Breast epithelium (tissue), 4 donors: ENCODE results near the gene RHAG. TPM values are rescaled to one million over a fixed set of nuclear protein-coding genes. Genes with fewer than 3 reads are reported as not detected.

Experiments
- DNase-seq, 2 donors: peaks; one replicate each; pipeline ENCODE4 v3.0.0-alpha.2; 2019; ENCODE audit warnings: low spot score in 2 of 2
- H3K27ac ChIP-seq, 2 donors: fragments of 200-600 bp; sonication (generic) in 1 of 2; one replicate each; pipeline ENCODE4 v1.5.1; 2016 to 2019; ENCODE audit warnings: mild to moderate bottlenecking in 1 of 2
- H3K27me3 ChIP-seq, 2 donors: fragments of 200-600 bp; sonication (generic) in 1 of 2; one replicate each; pipeline versions ENCODE4 v1.5.1 to v1.6.0; 2017 to 2019; ENCODE audit warnings: control low read depth in 1 of 2, mild to moderate bottlenecking in 1 of 2
- H3K36me3 ChIP-seq: fragments of 200-600 bp; one replicate; pipeline ENCODE4 v1.5.1; 2019
- H3K4me1 ChIP-seq, 2 donors: fragments of 200-600 bp; sonication (generic); one replicate each; pipeline ENCODE4 v1.5.1; 2016 to 2019; ENCODE audit warnings: control low read depth in 1 of 2
- H3K4me3 ChIP-seq, 3 donors: fragments of 200-600 bp; sonication (generic); 1 replicate in 2 of 3; 2 replicates in 1 of 3; pipeline ENCODE4 v1.5.1; 2016 to 2019; ENCODE audit warnings: mild to moderate bottlenecking in 3 of 3, moderate library complexity in 2 of 3
- H3K9me3 ChIP-seq, 2 donors: fragments of 200-600 bp; sonication (generic) in 1 of 2; one replicate each; pipeline ENCODE4 v1.5.1; 2016 to 2019; ENCODE audit warnings: control low read depth in 1 of 2
- POLR2A ChIP-seq: fragments of 450-650 bp; IDR thresholded peaks from one replicate; pipeline ENCODE4 v1.6.1; 2016; ENCODE audit warnings: antibody characterized with exemption, mild to moderate bottlenecking, moderate library complexity
- POLR2AphosphoS5 ChIP-seq, 3 donors: sonication (generic); formaldehyde crosslinking; IDR thresholded peaks; one replicate each; pipeline ENCODE4 v1.6.1; 2017; ENCODE audit warnings: antibody characterized with exemption in 3 of 3
- intact Hi-C: fragments of 100-400 bp; cut with DNase I; formaldehyde crosslinking; loops from one replicate; pipeline ENCODE4 v1.15.1; 2023; ENCODE audit warnings: low total_unique reads
- total RNA-seq, 3 donors: library from RNA; depleted of rRNA; stranded (reverse); fragments of >200 nt; gene quantifications; one replicate each; pipeline ENCODE4 v1.1.0, GENCODE V29; 2016
- TF ChIP-seq, protein P1 (sequence below), 3 donors: fragments of 450-650 bp; IDR thresholded peaks; one replicate each; pipeline ENCODE4 v1.5.1; 2016 to 2017; ENCODE audit warnings: antibody characterized with exemption in 3 of 3, mild to moderate bottlenecking in 3 of 3, moderate library complexity in 3 of 3

RHAG gene
- total RNA-seq, result not detected

DNA sequence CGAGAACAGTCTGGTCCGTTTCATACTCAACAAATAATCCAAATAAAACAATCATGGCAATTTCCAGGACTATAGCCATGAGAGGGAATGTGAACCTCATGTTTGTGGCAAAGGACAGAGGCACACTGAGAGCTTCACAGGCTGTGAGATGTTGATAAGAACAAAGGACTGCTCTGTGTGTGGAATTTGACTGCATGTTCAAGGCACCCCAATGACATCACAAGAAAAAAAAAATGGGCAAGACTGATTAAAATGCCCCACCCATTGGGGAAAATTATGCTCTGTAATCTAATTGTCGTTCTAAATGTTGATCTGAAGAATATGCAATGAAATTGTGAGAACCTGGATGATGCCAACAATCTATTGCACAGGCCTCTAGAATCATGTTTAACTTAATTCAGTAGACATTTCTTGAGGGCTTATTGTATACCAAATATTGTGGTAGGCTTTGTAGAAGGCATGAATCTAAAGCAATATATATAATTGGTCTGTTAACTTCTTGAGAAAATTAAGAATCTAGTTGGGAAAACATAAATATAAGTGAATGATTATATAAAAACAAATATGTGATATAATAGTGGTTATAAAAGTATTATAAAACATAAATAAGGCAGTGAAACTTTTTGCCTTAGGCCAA lies at the start of gene RHAG:
RHAG (minus strand) TSS at position 127 of the 637 bp plus-strand sequence; CDS start at position 100, 27 bp downstream.
- no peak for TF ChIP-seq POLR2A
- TF ChIP-seq POLR2AphosphoS5 (IDR thresholded peaks at IDR 0.05), result no peak
- TF ChIP-seq, protein P1, sequence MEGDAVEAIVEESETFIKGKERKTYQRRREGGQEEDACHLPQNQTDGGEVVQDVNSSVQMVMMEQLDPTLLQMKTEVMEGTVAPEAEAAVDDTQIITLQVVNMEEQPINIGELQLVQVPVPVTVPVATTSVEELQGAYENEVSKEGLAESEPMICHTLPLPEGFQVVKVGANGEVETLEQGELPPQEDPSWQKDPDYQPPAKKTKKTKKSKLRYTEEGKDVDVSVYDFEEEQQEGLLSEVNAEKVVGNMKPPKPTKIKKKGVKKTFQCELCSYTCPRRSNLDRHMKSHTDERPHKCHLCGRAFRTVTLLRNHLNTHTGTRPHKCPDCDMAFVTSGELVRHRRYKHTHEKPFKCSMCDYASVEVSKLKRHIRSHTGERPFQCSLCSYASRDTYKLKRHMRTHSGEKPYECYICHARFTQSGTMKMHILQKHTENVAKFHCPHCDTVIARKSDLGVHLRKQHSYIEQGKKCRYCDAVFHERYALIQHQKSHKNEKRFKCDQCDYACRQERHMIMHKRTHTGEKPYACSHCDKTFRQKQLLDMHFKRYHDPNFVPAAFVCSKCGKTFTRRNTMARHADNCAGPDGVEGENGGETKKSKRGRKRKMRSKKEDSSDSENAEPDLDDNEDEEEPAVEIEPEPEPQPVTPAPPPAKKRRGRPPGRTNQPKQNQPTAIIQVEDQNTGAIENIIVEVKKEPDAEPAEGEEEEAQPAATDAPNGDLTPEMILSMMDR (IDR thresholded peaks at IDR 0.05), result no peak
- intact Hi-C loops, result no loop called here

DNA sequence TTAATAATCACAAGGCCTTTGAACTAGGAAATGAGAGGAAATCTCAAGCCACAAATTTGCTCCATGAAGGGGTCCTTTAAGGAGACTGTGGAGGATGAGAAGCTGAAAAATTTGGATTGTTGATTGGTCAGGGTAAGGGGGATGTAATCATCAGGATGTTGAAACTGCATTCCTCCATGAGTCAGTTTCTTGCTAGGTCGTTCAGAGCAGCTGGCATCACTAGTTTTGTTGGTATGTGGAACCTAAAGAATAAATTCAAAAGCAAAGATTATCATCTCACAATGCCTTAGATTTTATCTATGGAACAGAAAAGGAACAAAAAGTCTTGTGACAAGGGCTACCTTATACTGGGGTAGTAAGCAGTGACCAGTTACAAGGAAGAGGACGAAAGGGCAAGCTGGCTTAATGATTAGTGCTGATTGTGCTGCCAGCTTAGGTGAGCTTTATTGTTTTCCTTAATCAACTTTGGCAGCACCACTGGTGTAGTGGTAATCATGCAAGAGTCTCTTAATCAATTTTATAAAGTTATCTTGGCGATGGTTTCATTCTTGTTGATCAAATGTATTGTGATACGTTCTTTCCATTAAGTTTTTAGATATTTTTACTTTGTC lies 40.1 kb upstream of the RHAG start:
- no peak overlapping the region for H3K27ac ChIP-seq
- intact Hi-C loops, result no loop called here
- DNase-seq, result no peak

More for the DNA sequence above, at the start of gene RHAG:
- Histone ChIP-seq H3K27ac (no peak within 1 kb of the TSS), H3K4me3 (no peak within 1 kb of the TSS), H3K27me3 (no peaks in the 10 kb centered on the region), H3K36me3 (no peaks in the 10 kb centered on the region), H3K9me3 (no peaks in the 10 kb centered on the region), H3K4me1 (no peaks in the 10 kb centered on the region)
- no peak for DNase-seq

DNA sequence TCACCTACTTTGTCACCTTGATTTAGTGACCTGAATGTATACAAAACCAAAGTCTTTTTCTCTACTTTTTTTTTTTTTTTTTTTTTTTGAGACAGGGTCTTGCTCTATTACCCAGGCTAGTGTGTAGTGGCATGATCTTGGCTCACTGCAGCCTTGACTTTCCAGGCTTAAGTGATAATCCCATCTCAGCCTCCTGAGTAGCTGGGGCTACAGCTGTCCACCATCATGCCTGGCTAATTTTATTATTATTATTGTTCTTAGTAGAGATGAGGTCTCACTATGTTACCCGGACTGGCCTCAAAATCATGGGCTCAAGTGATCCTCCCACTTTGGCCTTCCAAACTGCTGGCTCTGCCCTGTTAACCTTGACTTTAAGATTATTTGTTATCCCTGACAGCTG lies 39.2 kb upstream of the RHAG start:
- Histone ChIP-seq H3K4me3 (no peak overlapping the region), H3K4me1 (no peaks in the 10 kb centered on the region), H3K27me3 (no peaks in the 10 kb centered on the region), H3K36me3 (no peaks in the 10 kb centered on the region), H3K27ac (no peak overlapping the region), H3K9me3 (peaks cover 0 to 4% of the 10 kb centered on the region in 2 donors)
- intact Hi-C loops, result no loop called here
- TF ChIP-seq POLR2A (no peak), POLR2AphosphoS5 (IDR thresholded peaks at IDR 0.05) (no peak)
- TF ChIP-seq, protein P1 (IDR thresholded peaks at IDR 0.05), result no peak
- DNase-seq, result no peak

More for the DNA sequence above, 40.1 kb upstream of the RHAG start:
- H3K9me3 ChIP-seq, result peaks cover 0 to 4% of the 10 kb centered on the region in 2 donors
- H3K4me1 ChIP-seq, result no peaks in the 10 kb centered on the region
- TF ChIP-seq POLR2AphosphoS5 (IDR thresholded peaks at IDR 0.05) (no peak), POLR2A (no peak)
- TF ChIP-seq, protein P1 (IDR thresholded peaks at IDR 0.05), result no peak
- no peak overlapping the region for H3K4me3 ChIP-seq
- H3K36me3 ChIP-seq, result no peaks in the 10 kb centered on the region
- no peaks in the 10 kb centered on the region for H3K27me3 ChIP-seq

DNA sequence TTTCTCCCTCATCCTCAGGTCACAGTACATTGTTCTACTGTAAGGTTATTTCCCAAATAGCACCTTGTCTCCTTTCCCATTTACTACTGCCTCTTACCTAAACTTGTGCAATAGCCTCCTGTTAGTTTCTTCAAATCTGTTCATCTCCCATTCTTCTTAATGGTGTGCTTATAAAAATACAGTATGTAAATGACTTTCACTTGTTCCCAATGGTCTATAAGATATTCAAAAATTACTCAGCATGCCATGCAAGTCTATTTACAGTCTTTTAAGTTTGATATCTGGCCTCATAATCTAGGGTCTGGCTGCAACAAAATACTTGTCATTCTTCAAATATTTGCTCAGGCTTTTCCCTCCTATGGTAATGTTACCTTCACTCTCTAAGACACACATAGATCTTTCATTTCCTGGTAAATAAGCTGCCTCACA lies 31.5 kb upstream of the RHAG start:
- Histone ChIP-seq H3K27me3 (no peaks in the 10 kb centered on the region), H3K4me3 (no peak overlapping the region), H3K9me3 (peaks cover 0 to 4% of the 10 kb centered on the region in 2 donors), H3K36me3 (no peaks in the 10 kb centered on the region), H3K27ac (no peak overlapping the region), H3K4me1 (no peaks in the 10 kb centered on the region)
- no peak for DNase-seq
- TF ChIP-seq, protein P1 (IDR thresholded peaks at IDR 0.05), result no peak
- TF ChIP-seq POLR2AphosphoS5 (IDR thresholded peaks at IDR 0.05) (no peak), POLR2A (no peak)
- intact Hi-C loops, result no loop called here

DNA sequence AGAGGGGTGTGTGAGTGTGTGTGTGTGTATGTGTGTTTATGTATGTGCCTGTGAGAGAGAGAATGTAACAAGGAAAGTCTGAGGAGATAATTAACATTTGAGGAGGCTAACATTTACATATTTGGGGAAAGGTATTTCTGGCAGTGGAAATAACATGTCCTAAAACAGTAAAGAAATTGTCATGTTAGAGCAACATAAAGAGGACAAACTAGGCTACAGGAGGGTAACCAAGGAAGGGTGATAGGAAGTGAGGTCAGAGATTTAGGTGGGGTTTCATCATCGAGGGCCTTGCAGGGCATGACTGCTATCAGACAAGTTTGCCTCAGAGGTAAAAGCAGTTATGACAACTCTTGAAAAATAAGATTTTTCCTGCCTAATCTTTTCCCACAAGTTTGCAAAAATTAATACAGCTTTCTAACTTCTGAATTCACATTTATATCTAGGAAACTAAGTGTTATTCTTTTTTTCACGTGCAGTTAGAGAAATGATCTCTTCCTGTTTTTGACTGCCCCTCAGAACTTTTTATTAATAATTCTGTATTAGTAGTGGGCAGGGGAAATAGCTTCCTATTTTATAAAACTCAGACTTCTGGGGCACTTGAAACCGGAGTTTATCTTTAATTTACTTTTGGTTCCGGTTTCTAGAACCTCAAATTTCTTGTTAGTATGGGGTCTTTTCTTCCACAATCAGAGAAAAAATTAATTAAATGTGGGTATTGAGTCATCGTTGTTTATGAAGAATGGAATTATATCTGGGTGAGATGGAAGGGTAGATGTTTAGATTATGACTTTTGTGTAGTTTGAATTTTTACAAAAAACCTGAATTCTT lies 30.5 kb upstream of the RHAG start:
- Histone ChIP-seq H3K36me3 (no peaks in the 10 kb centered on the region), H3K4me3 (no peak overlapping the region), H3K27me3 (no peaks in the 10 kb centered on the region), H3K9me3 (peaks cover 0 to 3% of the 10 kb centered on the region in 2 donors), H3K4me1 (no peaks in the 10 kb centered on the region), H3K27ac (no peak overlapping the region)
- intact Hi-C loops, result no loop called here
- no peak for TF ChIP-seq POLR2AphosphoS5 (IDR thresholded peaks at IDR 0.05)
- TF ChIP-seq POLR2A, result no peak
- TF ChIP-seq, protein P1 (IDR thresholded peaks at IDR 0.05), result no peak
- DNase-seq, result no peak
